Large intestine (tissue), 3 donors: ENCODE data around the gene BICD1. TPM values are rescaled to one million over a fixed set of nuclear protein-coding genes. Genes with fewer than 3 reads are reported as not detected.

Experiments used
- DNase-seq, 2 donors: peaks; one replicate each; pipeline versions ENCODE4 v3.0.0 to v3.0.0-alpha.2; 2013
- H3K27ac ChIP-seq: one replicate; pipeline ENCODE4 v1.5.1; 2013; ENCODE audit warnings: low read length
- H3K27me3 ChIP-seq: 2 replicates; pipeline ENCODE4 v1.6.1; 2013; ENCODE audit warnings: low read length; ENCODE audit not compliant: control insufficient read depth, insufficient read depth
- H3K36me3 ChIP-seq: 2 replicates; pipeline ENCODE4 v1.6.1; 2013; ENCODE audit warnings: low read length; ENCODE audit not compliant: control insufficient read depth, insufficient read depth
- H3K4me1 ChIP-seq: one replicate; pipeline ENCODE4 v1.6.1; 2013; ENCODE audit warnings: low read length; ENCODE audit not compliant: control insufficient read depth, insufficient read depth
- H3K4me3 ChIP-seq: one replicate; pipeline ENCODE4 v1.5.1; 2013; ENCODE audit warnings: low read length
- H3K9me3 ChIP-seq: one replicate; pipeline ENCODE4 v1.6.1; 2013; ENCODE audit warnings: mild to moderate bottlenecking, low read depth, low read length, moderate library complexity; ENCODE audit not compliant: control insufficient read depth
- WGBS: methylation state at CpG from one replicate; pipeline ENCODE4 v1.1.5; 2013; ENCODE audit warnings: low lambda C conversion rate; ENCODE audit not compliant: insufficient coverage; 5-methylcytosine and 5-hydroxymethylcytosine counted together
- polyA plus RNA-seq: library from polyadenylated mRNA; unstranded; fragments of 120-200 nt; gene quantifications from one replicate; pipeline ENCODE4 v1.2.1, GENCODE V29; 2013

BICD1 gene
- polyA plus RNA-seq, 1 donor = 15.4 TPM

- Histone ChIP-seq H3K27me3 (no peaks in the 10 kb centered on the region), H3K4me1 (no peaks in the 10 kb centered on the region)
- 95% methylated on average over 3 of the region's 3 CpGs for WGBS
Observed at GRCh38 chr12:32116897-32117296, 10.2 kb downstream of the BICD1 start.

GRCh38 chr12:32117316-32117715 is 10.7 kb downstream of the BICD1 start:
- WGBS = no CpG with 5 or more reads among the region's 3 CpGs
- no peak overlapping the region for H3K4me3 ChIP-seq
- H3K36me3 ChIP-seq = no peaks in the 10 kb centered on the region
- H3K27ac ChIP-seq = no peak overlapping the region
- H3K27me3 ChIP-seq = no peaks in the 10 kb centered on the region
- no peaks in the 10 kb centered on the region for H3K9me3 ChIP-seq
- DNase-seq = no peak
- H3K4me1 ChIP-seq = no peaks in the 10 kb centered on the region

More at GRCh38 chr12:32116897-32117296, 10.2 kb downstream of the BICD1 start:
- no peak overlapping the region for H3K4me3 ChIP-seq
- no peak overlapping the region for H3K27ac ChIP-seq
- no peak for DNase-seq
- H3K9me3 ChIP-seq = no peaks in the 10 kb centered on the region
- H3K36me3 ChIP-seq = no peaks in the 10 kb centered on the region

GRCh38 chr12:32118806-32119205 is 12.2 kb downstream of the BICD1 start:
- no peak overlapping the region for H3K4me3 ChIP-seq
- WGBS = 100% methylated on average over 1 of the region's 5 CpGs
- H3K9me3 ChIP-seq = no peaks in the 10 kb centered on the region
- H3K4me1 ChIP-seq = no peaks in the 10 kb centered on the region
- H3K27me3 ChIP-seq = no peaks in the 10 kb centered on the region
- DNase-seq = no peak
- no peak overlapping the region for H3K27ac ChIP-seq
- no peaks in the 10 kb centered on the region for H3K36me3 ChIP-seq

GRCh38 chr12:32120419-32120818 is 13.8 kb downstream of the BICD1 start:
- Histone ChIP-seq H3K36me3 (no peaks in the 10 kb centered on the region), H3K27me3 (no peaks in the 10 kb centered on the region), H3K4me1 (no peaks in the 10 kb centered on the region), H3K27ac (no peak overlapping the region), H3K4me3 (no peak overlapping the region), H3K9me3 (no peaks in the 10 kb centered on the region)
- no peak for DNase-seq
- WGBS = no CpG with 5 or more reads among the region's 2 CpGs

GRCh38 chr12:32124637-32125036 is 18.0 kb downstream of the BICD1 start:
- Histone ChIP-seq H3K4me1 (no peaks in the 10 kb centered on the region), H3K36me3 (no peaks in the 10 kb centered on the region), H3K9me3 (no peaks in the 10 kb centered on the region), H3K27me3 (no peaks in the 10 kb centered on the region), H3K27ac (no peak overlapping the region), H3K4me3 (no peak overlapping the region)
- WGBS = 100% methylated on average over 1 of the region's 1 CpG
- DNase-seq = no peak

- WGBS = no CpG with 5 or more reads among the region's 7 CpGs
- Histone ChIP-seq H3K27me3 (no peaks in the 10 kb centered on the region), H3K4me3 (no peak overlapping the region), H3K27ac (no peak overlapping the region), H3K4me1 (no peaks in the 10 kb centered on the region), H3K36me3 (no peaks in the 10 kb centered on the region), H3K9me3 (no peaks in the 10 kb centered on the region)
- DNase-seq = no peak
Observed at GRCh38 chr12:32125455-32126084, 18.9 kb downstream of the BICD1 start.

- WGBS = 100% methylated on average over 1 of the region's 2 CpGs
Observed at GRCh38 chr12:32126720-32127119, 20.1 kb downstream of the BICD1 start.

GRCh38 chr12:32131666-32132065 is 25.0 kb downstream of the BICD1 start:
- 100% methylated on average over 2 of the region's 5 CpGs for WGBS
- H3K4me1 ChIP-seq = no peaks in the 10 kb centered on the region
- H3K36me3 ChIP-seq = no peaks in the 10 kb centered on the region

More at GRCh38 chr12:32126720-32127119, 20.1 kb downstream of the BICD1 start:
- Histone ChIP-seq H3K4me1 (no peaks in the 10 kb centered on the region), H3K9me3 (no peaks in the 10 kb centered on the region), H3K27me3 (no peaks in the 10 kb centered on the region), H3K4me3 (no peak overlapping the region), H3K36me3 (no peaks in the 10 kb centered on the region), H3K27ac (no peak overlapping the region)
- DNase-seq = no peak

GRCh38 chr12:32134101-32134888 is 27.6 kb downstream of the BICD1 start:
- no peaks in the 10 kb centered on the region for H3K9me3 ChIP-seq
- no peaks in the 10 kb centered on the region for H3K36me3 ChIP-seq
- H3K27ac ChIP-seq = no peak overlapping the region
- DNase-seq = no peak
- H3K27me3 ChIP-seq = no peaks in the 10 kb centered on the region
- WGBS = no CpG with 5 or more reads among the region's 8 CpGs
- H3K4me1 ChIP-seq = no peaks in the 10 kb centered on the region
- no peak overlapping the region for H3K4me3 ChIP-seq

More at GRCh38 chr12:32131666-32132065, 25.0 kb downstream of the BICD1 start:
- no peak overlapping the region for H3K27ac ChIP-seq
- H3K4me3 ChIP-seq = no peak overlapping the region
- DNase-seq = no peak
- H3K27me3 ChIP-seq = no peaks in the 10 kb centered on the region
- no peaks in the 10 kb centered on the region for H3K9me3 ChIP-seq

- H3K27ac ChIP-seq = no peak overlapping the region
- no peaks in the 10 kb centered on the region for H3K4me1 ChIP-seq
- DNase-seq = peak in 1 of 2 donors; percentile 26
- H3K27me3 ChIP-seq = no peaks in the 10 kb centered on the region
- H3K4me3 ChIP-seq = no peak overlapping the region
- H3K36me3 ChIP-seq = no peaks in the 10 kb centered on the region
- WGBS = no CpG with 5 or more reads among the region's 2 CpGs
- no peaks in the 10 kb centered on the region for H3K9me3 ChIP-seq
Observed at GRCh38 chr12:32135967-32136366, 29.3 kb downstream of the BICD1 start.
